Measurements from ENCODE around the gene CTU1. TPM values are rescaled to one million over a fixed set of nuclear protein-coding genes. Genes with fewer than 3 reads are reported as not detected.
"Not testable (repeated sequence)": the region's sequence is repeated elsewhere in the genome, so short reads cannot be mapped to it uniquely, and the experiment has no call there.

CTU1 gene
- 1.8 TPM for polyA plus RNA-seq (ENCODE audit: insufficient read length)
- long read RNA-seq, donor 1, transcript CTU1-201 (3 exons, 2,087 nt) = major isoform, 11 of 11 reads
- long read RNA-seq, donor 1, partial matches to known transcripts = 0 of 11 reads
- long read RNA-seq, donor 1, other reads (novel, unspliced or antisense) = 0 of 11 reads
- long read RNA-seq, donor 2, transcript CTU1-201 (3 exons, 2,087 nt) = major isoform, 6 of 6 reads
- long read RNA-seq, donor 2, partial matches to known transcripts = 0 of 6 reads
- long read RNA-seq, donor 2, other reads (novel, unspliced or antisense) = 0 of 6 reads
- long read RNA-seq, donor 3, transcript CTU1-201 (3 exons, 2,087 nt) = major isoform, 5 of 5 reads
- long read RNA-seq, donor 3, partial matches to known transcripts = 0 of 5 reads
- long read RNA-seq, donor 3, other reads (novel, unspliced or antisense) = 0 of 5 reads
- long read RNA-seq, donor 4 = 0 reads
- long read RNA-seq, donor 5, transcript CTU1-201 (3 exons, 2,087 nt) = major isoform, 10 of 10 reads
- long read RNA-seq, donor 5, partial matches to known transcripts = 0 of 10 reads
- long read RNA-seq, donor 5, other reads (novel, unspliced or antisense) = 0 of 10 reads
- long read RNA-seq, donor 6, transcript CTU1-201 (3 exons, 2,087 nt) = major isoform, 10 of 10 reads
- long read RNA-seq, donor 6, partial matches to known transcripts = 0 of 10 reads
- long read RNA-seq, donor 6, other reads (novel, unspliced or antisense) = 0 of 10 reads
- long read RNA-seq, donor 7, transcript CTU1-201 (3 exons, 2,087 nt) = major isoform, 8 of 8 reads
- long read RNA-seq, donor 7, partial matches to known transcripts = 0 of 8 reads
- long read RNA-seq, donor 7, other reads (novel, unspliced or antisense) = 0 of 8 reads
- long read RNA-seq, donor 8, transcript CTU1-201 (3 exons, 2,087 nt) = major isoform, 5 of 5 reads
- long read RNA-seq, donor 8, partial matches to known transcripts = 0 of 5 reads
- long read RNA-seq, donor 8, other reads (novel, unspliced or antisense) = 0 of 5 reads

DNA sequence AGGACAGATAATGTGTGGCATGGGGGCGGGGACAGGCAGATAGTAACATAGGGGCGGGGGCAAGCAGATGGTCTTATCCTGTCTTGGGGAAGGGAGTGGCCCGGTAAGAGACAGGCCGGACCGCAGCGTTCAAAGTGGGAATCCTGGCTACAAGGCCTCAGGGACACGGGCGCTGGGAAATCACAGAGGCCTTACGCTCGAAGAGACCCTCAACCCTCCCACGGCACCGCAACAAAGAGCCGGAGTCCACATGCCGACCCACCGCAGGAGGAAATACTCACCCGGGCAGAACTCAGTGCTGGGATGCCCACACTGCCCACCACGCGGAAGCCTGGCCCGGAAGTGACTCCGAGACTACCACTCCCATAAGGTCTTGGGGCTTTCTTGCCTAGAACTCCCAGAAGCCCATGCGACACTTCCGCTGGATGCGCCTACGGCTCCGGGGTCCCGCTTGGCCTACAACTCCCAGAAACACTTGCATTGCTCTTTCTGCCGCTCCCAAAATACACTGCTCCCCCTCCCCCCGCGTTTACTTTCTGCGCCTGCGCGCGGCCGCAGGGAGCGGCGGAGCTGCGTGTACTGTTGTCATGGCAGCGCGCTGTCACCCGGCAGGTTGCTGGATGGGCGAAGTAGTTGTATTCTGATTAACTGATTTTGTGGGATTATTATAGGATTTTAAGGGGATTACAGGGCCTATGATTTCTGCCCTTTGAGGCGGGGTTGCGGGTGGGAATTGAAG, at the start of gene CTU1:
TSS of gene CTU1 (minus strand) at position 344 of the 739 bp plus-strand sequence. CDS start 3,840 bp downstream, outside the sequence.
- DNase-seq = peak; percentile 98

DNA sequence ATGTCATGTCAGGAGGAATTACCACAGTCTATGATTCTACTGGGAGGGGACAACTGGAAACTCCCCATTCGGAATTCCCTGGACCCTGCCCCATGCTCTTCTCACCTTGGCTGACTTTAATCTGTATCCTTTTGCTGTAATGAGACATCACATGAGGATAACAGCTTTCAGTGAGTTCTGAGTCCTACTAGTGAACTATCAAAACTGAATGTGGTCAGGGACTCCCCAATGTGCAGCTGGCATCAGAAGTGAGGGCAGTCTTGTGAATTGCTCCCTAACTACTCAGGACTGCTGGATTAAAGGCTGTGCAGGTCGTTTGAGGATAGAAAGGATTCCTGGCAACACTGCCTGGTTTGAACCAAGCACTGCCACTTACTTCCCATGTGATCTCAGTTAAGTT, 49.1 kb upstream of the CTU1 start:
- no peak for DNase-seq

DNA sequence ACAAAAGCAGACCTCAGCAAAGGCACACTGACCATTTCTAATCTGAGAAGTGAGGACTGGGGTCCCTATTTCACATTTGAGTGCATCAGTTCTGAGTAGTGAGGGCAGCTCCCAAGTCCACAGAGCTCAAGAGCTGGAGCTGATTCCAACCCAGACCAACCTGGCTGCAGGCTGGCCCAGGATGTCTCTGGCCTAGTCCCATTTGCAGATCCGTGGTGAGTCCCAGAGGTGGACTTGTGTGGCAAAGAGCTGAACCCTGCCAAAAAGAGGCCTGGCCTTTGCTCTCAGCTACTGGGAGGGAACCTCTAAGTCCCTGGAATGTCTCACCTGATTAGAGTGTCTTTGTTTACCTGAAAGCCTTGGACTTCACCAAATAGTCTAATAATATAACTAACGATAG, 48.5 kb upstream of the CTU1 start:
- no peak for DNase-seq

GRCh38 chr19:51150627-51151026, 42.4 kb upstream of the CTU1 start:
- DNase-seq = no peak

- no peak for DNase-seq
Observed at GRCh38 chr19:51148580-51148979, 40.4 kb upstream of the CTU1 start.

GRCh38 chr19:51147663-51148062, 39.5 kb upstream of the CTU1 start:
- no peak for DNase-seq

GRCh38 chr19:51146751-51147150, 38.5 kb upstream of the CTU1 start:
- no peak for DNase-seq

- DNase-seq = no peak
Observed at GRCh38 chr19:51145916-51146493, 37.8 kb upstream of the CTU1 start.

DNA sequence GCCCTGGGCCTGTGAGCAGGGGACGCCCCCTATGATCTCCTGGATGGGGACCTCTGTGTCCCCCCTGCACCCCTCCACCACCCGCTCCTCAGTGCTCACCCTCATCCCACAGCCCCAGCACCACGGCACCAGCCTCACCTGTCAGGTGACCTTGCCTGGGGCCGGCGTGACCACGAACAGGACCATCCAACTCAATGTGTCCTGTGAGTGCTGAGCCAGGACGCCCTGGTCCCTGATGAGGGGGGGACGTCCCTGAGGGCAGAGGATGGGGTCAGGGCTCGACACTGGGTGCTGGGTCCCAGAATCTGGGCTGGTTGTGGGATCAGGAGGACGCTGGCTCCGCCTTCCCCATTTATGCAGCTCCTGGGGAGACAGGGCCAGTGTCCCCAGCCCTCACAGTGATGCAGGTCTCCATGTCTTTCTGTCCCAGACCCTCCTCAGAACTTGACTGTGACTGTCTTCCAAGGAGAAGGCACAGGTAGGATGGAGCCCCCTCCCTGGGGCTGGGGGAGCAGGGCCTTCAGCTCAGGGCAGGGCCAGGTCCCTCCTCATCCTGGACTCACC, 36.4 kb upstream of the CTU1 start:
- DNase-seq = no peak

- DNase-seq = no peak
Observed at GRCh38 chr19:51143486-51143885, 35.3 kb upstream of the CTU1 start.

GRCh38 chr19:51142809-51143475, 34.7 kb upstream of the CTU1 start:
- not testable (repeated sequence) for DNase-seq

DNA sequence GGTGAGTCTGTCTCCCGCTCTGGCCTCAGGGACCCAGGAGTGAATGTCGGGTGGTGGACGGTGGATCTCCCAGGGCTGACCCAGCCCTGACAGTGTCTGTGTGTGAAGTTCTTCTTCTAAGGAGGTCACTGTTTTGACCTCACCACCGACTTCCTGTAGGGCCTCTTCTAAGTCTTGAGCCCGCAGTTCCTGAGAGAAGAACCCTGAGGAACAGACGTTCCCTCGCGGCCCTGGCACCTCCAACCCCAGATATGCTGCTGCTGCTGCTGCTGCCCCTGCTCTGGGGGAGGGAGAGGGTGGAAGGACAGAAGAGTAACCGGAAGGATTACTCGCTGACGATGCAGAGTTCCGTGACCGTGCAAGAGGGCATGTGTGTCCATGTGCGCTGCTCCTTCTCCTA, 33.9 kb upstream of the CTU1 start, which contains the start of gene SIGLEC7:
TSS of gene SIGLEC7 (plus strand) at position 183 of the 400 bp plus-strand sequence. CDS start at position 252, 69 bp downstream.
- no peak for DNase-seq

DNA sequence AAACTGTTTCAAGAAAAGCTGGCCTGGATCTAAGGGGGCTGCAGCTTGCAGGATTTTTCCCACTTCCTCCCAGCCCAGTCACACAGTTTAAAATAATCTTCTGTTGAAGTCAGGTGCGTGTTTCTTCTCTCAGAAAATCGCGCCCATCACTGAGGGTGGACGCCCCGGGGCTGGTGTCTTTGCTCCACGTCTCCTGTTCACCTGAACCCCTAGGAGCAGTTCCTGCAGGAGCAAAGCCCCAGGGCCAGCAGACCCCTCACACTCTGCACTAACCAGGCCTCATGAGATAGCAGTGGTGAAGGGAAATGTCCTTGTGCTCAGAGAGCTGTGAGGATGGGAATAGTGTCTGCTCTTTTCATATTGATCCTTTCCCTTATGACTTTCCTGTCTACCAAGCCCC, 33.0 kb upstream of the CTU1 start:
- no peak for DNase-seq

DNA sequence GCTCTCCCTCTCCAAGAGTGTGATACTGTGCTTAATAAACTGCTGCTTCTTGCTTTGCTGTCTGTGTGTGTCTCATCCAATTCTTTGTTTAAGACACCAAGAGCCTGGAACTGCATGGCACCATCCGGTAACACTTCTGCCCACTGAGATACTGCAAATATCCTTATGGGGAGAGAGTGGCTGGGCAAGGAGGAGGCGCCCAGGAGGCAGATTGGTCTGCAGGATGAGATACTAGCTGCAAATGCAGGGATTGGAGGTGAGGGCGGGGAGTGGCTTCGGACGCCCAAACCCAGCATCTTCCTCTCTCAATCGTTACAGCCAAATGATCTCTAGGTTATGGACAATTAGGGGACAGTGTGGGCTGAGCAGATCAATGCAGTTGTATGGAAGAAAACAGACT, 32.2 kb upstream of the CTU1 start:
- no peak for DNase-seq

GRCh38 chr19:51139299-51140014, 31.2 kb upstream of the CTU1 start:
- no peak for DNase-seq

DNA sequence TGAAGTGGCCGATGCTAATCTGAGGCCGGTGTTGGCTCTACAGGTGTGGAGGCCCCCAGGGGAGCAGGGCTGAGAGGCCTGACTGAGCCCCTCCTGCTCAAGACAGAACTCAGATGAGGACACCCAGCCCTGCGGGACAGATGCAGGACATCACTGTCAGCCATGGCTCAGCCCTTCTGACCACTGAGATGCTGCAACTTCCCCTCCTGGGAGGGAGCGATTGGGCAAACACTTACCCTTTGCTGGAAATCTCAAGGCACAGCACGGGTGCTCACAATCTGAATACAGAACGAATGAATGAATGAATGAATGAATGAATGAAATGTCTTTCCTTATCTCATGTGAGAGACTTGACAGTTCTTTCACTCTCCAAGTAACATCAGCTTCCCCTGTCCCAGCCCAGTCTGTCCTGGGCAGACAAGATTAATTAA, 30.4 kb upstream of the CTU1 start:
- no peak for DNase-seq

DNA sequence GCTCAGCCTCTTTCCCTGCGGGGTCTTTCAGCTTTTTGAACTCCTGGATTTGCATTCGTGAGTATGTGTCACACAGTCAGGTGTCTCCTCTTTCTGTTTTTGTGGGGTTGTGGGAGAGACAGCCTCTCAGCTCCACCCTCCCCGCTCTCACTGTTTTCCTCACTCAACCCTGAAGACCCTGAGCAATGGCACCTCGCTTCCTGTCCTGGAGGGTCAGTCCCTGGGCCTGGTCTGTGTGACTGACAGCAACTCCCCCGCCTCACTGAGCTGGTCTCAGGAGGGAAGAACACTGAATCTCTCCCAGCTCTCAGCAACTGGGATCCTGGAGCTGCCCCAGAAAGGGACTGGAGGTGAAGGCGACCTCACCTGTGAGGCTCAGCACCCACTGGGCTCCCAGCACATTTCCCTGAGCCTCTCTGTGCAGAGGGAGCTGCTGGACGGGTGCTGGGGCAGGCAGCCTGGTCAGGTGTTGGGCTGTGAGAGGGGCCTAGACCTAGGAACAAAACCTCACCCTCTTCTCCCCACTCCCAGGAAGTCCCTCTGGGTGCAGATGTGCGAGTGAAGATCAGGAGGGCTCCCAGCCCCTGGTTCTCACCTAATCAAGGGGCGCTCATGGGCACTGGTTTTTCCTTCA, 29.7 kb upstream of the CTU1 start:
- DNase-seq = no peak

- DNase-seq = no peak
Observed at GRCh38 chr19:51136851-51137551, 28.8 kb upstream of the CTU1 start.
